GM19324 (cell line): ENCODE measurements around the gene CDH4.
"Not testable (repeated sequence)": the region's sequence is repeated elsewhere in the genome, so short reads cannot be mapped to it uniquely, and the experiment has no call there.

ENCODE experiments used
- ATAC-seq: cut with Tn5 transposase; IDR thresholded peaks from one replicate; pipeline ENCODE4 v1.9.1; 2021; ENCODE audit warnings: mild to moderate bottlenecking, moderate library complexity; ENCODE audit not compliant: unreplicated experiment, low FRiP score

Gene CDH4

GRCh38 chr20:61850926-61851900 is 599.2 kb downstream of the CDH4 start:
- ATAC-seq: no peak

- no peak for ATAC-seq
Measured at GRCh38 chr20:61852268-61853072, 600.4 kb downstream of the CDH4 start.

- ATAC-seq: no peak
Measured at GRCh38 chr20:61853073-61854005, 601.3 kb downstream of the CDH4 start.

GRCh38 chr20:61854538-61854937 is 602.5 kb downstream of the CDH4 start:
- not testable (repeated sequence) for ATAC-seq

- no peak for ATAC-seq
Measured at GRCh38 chr20:61855286-61855685, 603.2 kb downstream of the CDH4 start.

DNA sequence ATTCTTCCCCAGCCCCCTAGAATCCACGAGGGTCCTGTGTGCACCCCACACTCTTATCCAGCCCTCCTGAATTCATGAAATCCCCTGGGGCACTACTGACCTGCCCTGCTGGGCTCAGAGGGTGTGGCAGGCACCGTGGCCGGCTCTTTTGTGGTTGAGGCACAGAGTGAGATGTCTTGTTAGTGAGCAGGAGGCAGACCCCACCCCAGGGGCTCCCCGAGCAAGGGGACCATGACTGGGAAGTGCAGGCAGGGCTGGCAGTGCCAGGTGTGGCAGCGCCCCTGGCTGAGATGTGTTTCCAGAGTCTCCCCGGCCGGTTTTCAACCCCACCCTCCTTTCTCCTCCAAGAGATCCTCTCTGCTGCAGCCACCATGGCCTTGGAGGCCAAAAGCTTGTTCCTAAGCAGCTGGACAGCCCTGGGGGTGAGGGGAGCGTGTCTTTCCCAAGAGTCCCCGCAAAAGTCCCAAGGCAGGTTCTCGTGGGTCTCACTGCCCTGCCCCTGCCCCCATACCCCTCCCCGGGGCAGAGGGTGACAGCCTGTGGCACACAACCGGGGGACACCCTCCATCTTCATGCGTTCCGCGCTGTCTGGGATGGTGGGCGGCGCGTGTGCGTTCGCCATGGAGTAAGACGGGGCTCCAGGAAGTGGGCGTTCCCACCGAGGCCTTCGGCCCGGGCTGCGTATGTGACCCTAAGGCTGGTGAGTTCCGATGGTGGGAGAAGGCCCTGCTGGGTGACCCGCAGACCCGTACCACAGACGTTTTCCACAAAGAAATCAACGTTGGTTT is 604.8 kb downstream of the CDH4 start:
- ATAC-seq: no peak

- ATAC-seq: no peak
Measured at GRCh38 chr20:61857414-61857775, 605.3 kb downstream of the CDH4 start.

DNA sequence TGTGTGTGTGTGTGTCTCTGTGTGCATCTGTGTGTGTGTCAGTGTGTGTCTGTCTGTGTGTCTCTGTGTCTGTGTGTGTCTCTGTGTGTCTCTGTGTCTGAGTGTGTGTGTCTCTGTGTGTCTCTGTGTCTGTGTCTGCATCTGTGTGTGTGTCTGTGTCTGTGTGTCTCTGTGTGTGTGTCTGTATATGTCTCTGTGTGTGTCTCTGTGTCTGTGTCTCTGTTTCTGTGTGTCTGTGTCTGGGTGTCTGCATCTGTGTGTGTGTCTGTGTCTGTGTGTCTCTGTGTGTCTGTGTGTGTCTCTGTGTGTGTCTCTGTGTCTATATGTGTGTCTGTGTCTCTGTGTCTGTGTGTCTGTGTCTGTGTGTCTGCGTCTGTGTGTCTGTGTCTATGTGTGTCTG is 605.8 kb downstream of the CDH4 start:
- ATAC-seq: no peak

GRCh38 chr20:61859767-61860166 is 607.7 kb downstream of the CDH4 start:
- no peak for ATAC-seq

GRCh38 chr20:61860260-61860987 is 608.4 kb downstream of the CDH4 start:
- no peak for ATAC-seq

- no peak for ATAC-seq
Measured at GRCh38 chr20:61861054-61861841, 609.2 kb downstream of the CDH4 start.

DNA sequence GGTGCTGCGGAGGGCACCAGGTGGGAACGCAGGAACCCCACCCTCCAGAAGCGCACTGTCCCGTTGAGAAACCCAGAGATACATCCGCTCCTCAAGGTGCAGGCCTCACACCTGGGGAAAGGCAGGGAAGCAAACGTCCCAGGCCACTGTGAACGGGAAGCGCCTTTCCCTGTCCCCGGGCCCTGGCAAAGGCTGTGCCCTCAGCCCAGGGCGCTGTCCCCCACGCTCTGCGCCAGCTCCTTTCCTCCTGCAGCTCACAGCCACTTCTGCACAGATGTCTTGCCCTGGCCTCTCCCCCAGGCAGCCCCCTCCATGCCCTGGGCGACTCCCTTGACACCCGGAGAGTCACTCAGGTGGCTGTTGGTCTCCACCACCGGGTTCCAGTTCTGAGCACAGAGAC is 609.8 kb downstream of the CDH4 start:
- ATAC-seq: no peak

- ATAC-seq: no peak
Measured at GRCh38 chr20:61862881-61863280, 610.8 kb downstream of the CDH4 start.

- no peak for ATAC-seq
Measured at GRCh38 chr20:61864481-61864880, 612.4 kb downstream of the CDH4 start.

DNA sequence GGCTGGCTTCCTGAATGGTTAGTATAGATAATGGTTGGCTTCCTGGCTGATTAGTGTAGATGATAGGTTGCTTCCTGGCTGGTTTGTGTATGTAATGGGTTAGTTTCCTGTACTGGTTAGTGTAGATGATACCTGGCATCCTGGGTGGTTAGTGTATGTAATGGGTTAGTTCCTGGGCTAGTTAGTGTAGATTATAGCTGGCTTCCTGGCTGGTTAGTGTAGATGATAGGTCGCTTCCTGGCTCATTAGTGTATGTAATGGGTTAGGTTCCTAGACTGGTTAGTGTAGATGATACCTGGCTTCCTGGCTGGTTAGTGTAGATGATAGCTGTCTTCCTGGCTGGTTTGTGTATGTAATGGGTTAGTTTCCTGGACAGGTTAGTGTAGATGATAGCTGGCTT is 613.3 kb downstream of the CDH4 start:
- no peak for ATAC-seq

DNA sequence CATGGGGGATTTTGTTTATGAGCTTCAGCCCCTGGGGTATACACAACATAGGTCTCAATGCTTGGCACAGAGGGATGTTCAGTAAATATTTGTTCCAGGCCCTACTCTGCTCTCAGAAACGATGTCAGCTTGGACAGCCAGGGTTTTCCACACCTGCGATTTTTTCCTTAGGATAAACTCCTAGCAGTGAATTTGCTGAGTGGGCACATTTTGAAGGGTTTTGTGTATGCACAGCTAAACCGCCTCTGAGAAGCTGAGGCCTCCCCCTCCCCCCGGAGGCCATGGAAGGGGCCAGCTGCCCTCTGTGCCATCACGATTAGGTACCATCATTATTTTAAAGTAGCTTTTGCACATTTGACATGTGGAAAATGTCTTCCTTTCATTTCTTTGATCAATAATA is 614.1 kb downstream of the CDH4 start:
- no peak for ATAC-seq

GRCh38 chr20:61868006-61868405 is 615.9 kb downstream of the CDH4 start:
- ATAC-seq: no peak

DNA sequence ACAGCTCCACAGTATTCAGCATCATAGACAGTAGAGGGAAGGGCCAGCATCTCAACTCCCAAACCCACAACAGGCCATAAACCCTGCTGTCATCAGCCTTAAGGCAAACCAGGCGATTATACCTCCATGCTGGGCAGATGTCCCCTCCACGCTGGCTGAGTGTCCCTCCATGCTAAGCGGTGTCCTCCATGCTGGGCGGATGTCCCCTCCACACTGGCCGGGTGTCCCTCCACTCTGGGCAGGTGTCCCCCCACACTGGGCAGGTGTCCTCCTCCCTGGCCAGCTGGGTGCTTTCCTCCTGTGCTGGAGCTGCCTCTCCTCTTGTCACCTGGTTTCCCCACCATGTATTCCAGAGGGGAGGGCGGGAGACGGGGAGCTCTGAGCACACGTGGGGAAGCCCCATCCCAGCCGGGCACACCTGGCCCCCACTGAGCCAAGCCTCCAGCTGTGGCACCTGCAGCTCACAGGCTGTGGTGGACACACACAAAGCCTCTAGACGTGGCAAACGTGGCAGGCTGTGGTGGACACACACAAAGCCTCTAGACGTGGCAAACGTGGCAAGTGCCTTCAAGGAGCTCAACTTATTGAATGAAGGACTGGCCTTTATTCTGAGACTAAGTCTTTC is 616.5 kb downstream of the CDH4 start:
- no peak for ATAC-seq
